SK-N-SH (cell line): ENCODE data around the gene SURF4. TPM values are rescaled to one million over a fixed set of nuclear protein-coding genes. Genes with fewer than 3 reads are reported as not detected.

Experiments
- CTCF ChIA-PET: fragments of 300-600, 350-600 bp; formaldehyde crosslinking; extraction: SDS; loops from one replicate; lab custom pipeline; 2021; lab: Yijun Ruan, JAX
- POLR2A ChIA-PET: fragments of 350-600 bp; sonication (Branson Sonifier 250); formaldehyde crosslinking; extraction: SDS; loops from one replicate; lab custom pipeline; 2020; ENCODE audit warnings: antibody characterized with exemption, inconsistent platforms; lab: Yijun Ruan, JAX
- DNase-seq: peaks from one replicate; pipeline ENCODE4 v3.0.0; 2012
- H2AFZ ChIP-seq: fragments of 200-600 bp; sonication (generic); 2 replicates; pipeline ENCODE4 v1.8.1; 2016; ENCODE audit warnings: antibody characterized with exemption, mild to moderate bottlenecking, low read depth
- H3F3A ChIP-seq: fragments of 200-600 bp; sonication (generic); replicated peaks from 2 replicates; pipeline ENCODE3; 2016; ENCODE audit warnings: antibody characterized with exemption, mild to moderate bottlenecking; ENCODE audit not compliant: insufficient read depth
- H3K27ac ChIP-seq, 2 experiments: fragments of 200-500 bp in 1 of 2; fragments of 200-600 bp in 1 of 2; sonication (Bioruptor generic) in 1 of 2; sonication (generic), shearing (Covaris generic) in 1 of 2; 2 replicates each; pipeline versions ENCODE4 v1.5.1 to v1.6.1; 2014 to 2016; ENCODE audit warnings: low read depth in 2 of 2, inconsistent platforms in 1 of 2, low read length in 1 of 2, mild to moderate bottlenecking in 1 of 2, mixed read lengths in 1 of 2
- H3K27me3 ChIP-seq: fragments of 200-600 bp; sonication (generic), shearing (Covaris generic); 2 replicates; pipeline ENCODE4 v1.6.1; 2016; ENCODE audit warnings: mixed run types; ENCODE audit not compliant: insufficient read depth
- H3K36me3 ChIP-seq, 2 experiments: fragments of 200-500 bp in 1 of 2; fragments of 200-600 bp in 1 of 2; sonication (Bioruptor generic) in 1 of 2; sonication (generic) in 1 of 2; replicated peaks in 1 of 2; 2 replicates each; pipeline versions ENCODE3 to v1.5.1; 2014 to 2016; ENCODE audit warnings: low read length in 1 of 2, mild to moderate bottlenecking in 1 of 2; ENCODE audit not compliant: insufficient read depth in 2 of 2, control insufficient read depth in 1 of 2
- H3K4me1 ChIP-seq, 2 experiments: fragments of 200-500 bp in 1 of 2; fragments of 200-600 bp in 1 of 2; sonication (Bioruptor generic) in 1 of 2; sonication (generic), shearing (Covaris generic) in 1 of 2; 2 replicates each; pipeline versions ENCODE4 v1.5.1 to v1.6.1; 2014 to 2016; ENCODE audit warnings: low read depth in 1 of 2, low read length in 1 of 2, mixed run types in 1 of 2; ENCODE audit not compliant: insufficient read depth in 2 of 2, control insufficient read depth in 1 of 2
- H3K4me2 ChIP-seq: fragments of 200-600 bp; sonication (generic), shearing (Covaris generic); 2 replicates; pipeline ENCODE4 v1.6.1; 2017; ENCODE audit warnings: mixed run types
- H3K4me3 ChIP-seq, 2 experiments: fragments of 200-500 bp in 1 of 2; fragments of 200-600 bp in 1 of 2; sonication (Bioruptor generic) in 1 of 2; sonication (generic), shearing (Covaris generic) in 1 of 2; 2 replicates each; pipeline versions ENCODE4 v1.5.1 to v1.8.1; 2014 to 2016; ENCODE audit warnings: low read depth in 2 of 2, inconsistent platforms in 1 of 2, low read length in 1 of 2, mild to moderate bottlenecking in 1 of 2, mixed read lengths in 1 of 2, moderate library complexity in 1 of 2
- H3K79me2 ChIP-seq: fragments of 200-600 bp; sonication (generic); 2 replicates; pipeline ENCODE4 v1.8.1; 2017; ENCODE audit warnings: mild to moderate bottlenecking; ENCODE audit not compliant: insufficient read depth
- H3K9ac ChIP-seq: fragments of 200-600 bp; sonication (generic); 2 replicates; pipeline ENCODE4 v1.6.1; 2017; ENCODE audit warnings: mixed run types
- H3K9me2 ChIP-seq: fragments of 200-600 bp; sonication (generic); 2 replicates; pipeline ENCODE4 v1.6.1; 2017; ENCODE audit warnings: mixed run types
- H3K9me3 ChIP-seq: fragments of 200-600 bp; sonication (generic); 2 replicates; pipeline ENCODE4 v1.6.1; 2017; ENCODE audit warnings: mixed run types, mild to moderate bottlenecking, moderate library complexity
- H4K20me1 ChIP-seq: fragments of 200-600 bp; sonication (generic); 2 replicates; pipeline ENCODE4 v1.6.1; 2017; ENCODE audit warnings: mild to moderate bottlenecking, mixed run types; ENCODE audit not compliant: insufficient read depth
- EZH2phosphoT487 ChIP-seq: fragments of 200-600 bp; sonication (generic); IDR thresholded peaks from 2 replicates; pipeline ENCODE4 v1.6.1; 2017; ENCODE audit warnings: low read depth, mixed run types, mild to moderate bottlenecking, antibody characterized with exemption, moderate library complexity, borderline replicate concordance
- FOSL2 ChIP-seq: IDR thresholded peaks from 2 replicates; pipeline ENCODE4 v1.4.0; 2012; ENCODE audit warnings: low read depth, mild to moderate bottlenecking, moderate library complexity, borderline replicate concordance
- FOXJ3 ChIP-seq: sonication (generic); formaldehyde crosslinking; IDR thresholded peaks from 2 replicates; pipeline ENCODE4 v1.5.1; 2020; ENCODE audit warnings: mild to moderate bottlenecking, missing genetic modification reagents
- GABPA ChIP-seq: IDR thresholded peaks from 2 replicates; pipeline ENCODE4 v1.4.0; 2012; ENCODE audit warnings: low read depth, mild to moderate bottlenecking
- MXI1 ChIP-seq: IDR thresholded peaks from 2 replicates; pipeline ENCODE4 v1.6.1; 2012; ENCODE audit warnings: mild to moderate bottlenecking, low read depth, low read length, improper control_type of control experiment
- NFIC ChIP-seq: IDR thresholded peaks from 2 replicates; pipeline ENCODE4 v1.4.0; 2012; ENCODE audit warnings: borderline replicate concordance
- NRF1 ChIP-seq: IDR thresholded peaks from 2 replicates; pipeline ENCODE4 v1.6.1; 2012; ENCODE audit warnings: low read depth, mild to moderate bottlenecking, low read length
- RCOR1 ChIP-seq: fragments of 150-350 bp; IDR thresholded peaks from 2 replicates; pipeline ENCODE4 v1.6.1; 2017; ENCODE audit warnings: antibody characterized with exemption, low read length
- REST ChIP-seq: IDR thresholded peaks from 2 replicates; pipeline ENCODE4 v1.6.1; 2012; ENCODE audit warnings: mild to moderate bottlenecking, low read depth, low read length, moderate library complexity
- RFX5 ChIP-seq: IDR thresholded peaks from 2 replicates; pipeline ENCODE4 v1.6.1; 2012; ENCODE audit warnings: mild to moderate bottlenecking, improper control_type of control experiment, low read length
- TCF12 ChIP-seq: IDR thresholded peaks from 2 replicates; pipeline ENCODE4 v1.4.0; 2012
- USF2 ChIP-seq: fragments of 150-350 bp; IDR thresholded peaks from 2 replicates; pipeline ENCODE4 v1.6.1; 2017; ENCODE audit warnings: antibody characterized with exemption, low read length, low read depth, borderline replicate concordance
- YY1 ChIP-seq: IDR thresholded peaks from 2 replicates; pipeline ENCODE4 v1.4.0; 2012; ENCODE audit warnings: low read depth, mild to moderate bottlenecking
- WGBS: methylation state at CpG from one replicate; pipeline ENCODE4 v1.1.6; 2017; ENCODE audit warnings: low lambda C conversion rate; 5-methylcytosine and 5-hydroxymethylcytosine counted together
- polyA plus RNA-seq, 3 experiments: library from polyadenylated mRNA; depleted of rRNA; stranded (reverse); fragments of >200 nt; gene quantifications; 2 replicates each; pipeline ENCODE4 v1.2.3, GENCODE V29; 2012

Gene SURF4
- polyA plus RNA-seq, 1 of the 3 experiments (the other 2 are of a cell fraction) = 165 TPM

- no peak overlapping the region for H3K9ac ChIP-seq
These were observed 5.9 kb downstream of the SURF4 start for GRCh38 chr9:133369933-133370332.

More at GRCh38 chr9:133369933-133370332, 5.9 kb downstream of the SURF4 start:
- H3K4me1 ChIP-seq = peaks cover 5 to 44% of the 10 kb centered on the region in 2 experiments; a peak in 3 of 4 replicates
- no peak overlapping the region for H2AFZ ChIP-seq
- no peaks in the 10 kb centered on the region for H3K27me3 ChIP-seq
- TF ChIP-seq EZH2phosphoT487 (no peak), TCF12 (no peak), RCOR1 (no peak), YY1 (no peak), NRF1 (no peak), REST (no peak), RFX5 (no peak), FOXJ3 (CRISPR knock-in tag) (no peak), FOSL2 (no peak), MXI1 (no peak), GABPA (no peak), USF2 (no peak), NFIC (no peak)
- no peak overlapping the region; a peak in 1 of 4 replicates for H3K27ac ChIP-seq
- 91% methylated on average over 7 of the region's 7 CpGs for WGBS
- peaks cover 97% of the 10 kb centered on the region for H4K20me1 ChIP-seq
- no peak overlapping the region for H3K4me2 ChIP-seq
- H3K36me3 ChIP-seq = peaks cover 43 to 67% of the 10 kb centered on the region in 2 experiments
- no peak for DNase-seq
- POLR2A ChIA-PET = no interaction called here
- no peaks in the 10 kb centered on the region for H3K9me3 ChIP-seq
- H3K79me2 ChIP-seq = peaks cover 100% of the 10 kb centered on the region
- H3F3A ChIP-seq = no peaks in the 10 kb centered on the region
- CTCF ChIA-PET = interaction anchor here (2.4 to 2.5 kb wide), 2 partner anchors 33 to 116 kb away, joined by 6 to 7 read pairs; no protein-coding TSS in a partner anchor
- H3K4me3 ChIP-seq = no peak overlapping the region
- H3K9me2 ChIP-seq = no peaks in the 10 kb centered on the region
